Measurements from ENCODE around the gene ZDHHC4. TPM values are rescaled to one million over a fixed set of nuclear protein-coding genes. Genes with fewer than 3 reads are reported as not detected.

Gene ZDHHC4
- total RNA-seq, 1 donor from 2014 or later, result 44.0 TPM

DNA sequence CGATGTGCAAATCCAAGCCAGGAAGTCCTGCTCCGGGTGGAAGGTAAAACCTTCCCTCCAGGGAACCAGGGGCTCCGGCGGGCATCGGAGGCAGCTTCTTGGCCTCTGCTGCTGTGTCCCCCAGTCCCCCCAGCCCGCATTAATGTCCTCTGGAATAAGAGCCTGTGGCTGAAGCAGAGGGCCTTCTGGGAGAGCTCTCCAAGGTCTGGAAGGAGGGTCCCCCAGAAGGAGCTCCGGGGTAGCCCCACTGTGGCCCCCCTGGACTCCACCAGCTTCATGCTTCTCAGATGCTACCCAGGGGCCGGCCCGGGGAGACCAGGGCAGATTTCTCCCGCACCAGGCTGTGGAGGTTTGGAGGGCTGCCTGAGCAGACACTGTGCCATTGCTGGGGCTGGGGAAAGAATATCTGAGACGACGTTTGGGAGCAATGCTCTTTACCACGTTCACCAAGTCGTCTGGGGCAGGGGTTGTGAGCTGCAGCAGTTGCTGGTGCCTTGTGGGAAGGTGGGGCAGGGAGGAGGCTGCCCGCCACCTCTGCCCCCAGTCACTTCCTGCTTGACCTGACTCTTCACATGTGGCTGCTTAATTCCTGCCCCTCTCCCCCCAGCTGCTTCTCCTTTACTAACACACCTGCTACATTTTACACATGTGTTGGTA is 46.5 kb downstream of the ZDHHC4 start:
- Mint-ChIP-seq H3K4me1 (ENCODE audit: unreplicated experiment) (peaks cover 10% of the 10 kb centered on the region), H3K36me3 (ENCODE audit: low read depth, unreplicated experiment) (peaks cover 21% of the 10 kb centered on the region), H3K27ac (ENCODE audit: unreplicated experiment) (no peak overlapping the region), H3K27me3 (ENCODE audit: unreplicated experiment) (peaks cover 16% of the 10 kb centered on the region), H3K9me3 (ENCODE audit: unreplicated experiment) (no peaks in the 10 kb centered on the region), H3K4me3 (ENCODE audit: unreplicated experiment) (no peak overlapping the region)
- no peak for DNase-seq (ENCODE audit: low spot score)
- TF ChIP-seq, protein P1, sequence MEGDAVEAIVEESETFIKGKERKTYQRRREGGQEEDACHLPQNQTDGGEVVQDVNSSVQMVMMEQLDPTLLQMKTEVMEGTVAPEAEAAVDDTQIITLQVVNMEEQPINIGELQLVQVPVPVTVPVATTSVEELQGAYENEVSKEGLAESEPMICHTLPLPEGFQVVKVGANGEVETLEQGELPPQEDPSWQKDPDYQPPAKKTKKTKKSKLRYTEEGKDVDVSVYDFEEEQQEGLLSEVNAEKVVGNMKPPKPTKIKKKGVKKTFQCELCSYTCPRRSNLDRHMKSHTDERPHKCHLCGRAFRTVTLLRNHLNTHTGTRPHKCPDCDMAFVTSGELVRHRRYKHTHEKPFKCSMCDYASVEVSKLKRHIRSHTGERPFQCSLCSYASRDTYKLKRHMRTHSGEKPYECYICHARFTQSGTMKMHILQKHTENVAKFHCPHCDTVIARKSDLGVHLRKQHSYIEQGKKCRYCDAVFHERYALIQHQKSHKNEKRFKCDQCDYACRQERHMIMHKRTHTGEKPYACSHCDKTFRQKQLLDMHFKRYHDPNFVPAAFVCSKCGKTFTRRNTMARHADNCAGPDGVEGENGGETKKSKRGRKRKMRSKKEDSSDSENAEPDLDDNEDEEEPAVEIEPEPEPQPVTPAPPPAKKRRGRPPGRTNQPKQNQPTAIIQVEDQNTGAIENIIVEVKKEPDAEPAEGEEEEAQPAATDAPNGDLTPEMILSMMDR (IDR thresholded peaks at IDR 0.05; ENCODE audit: unreplicated experiment), result no peak

DNA sequence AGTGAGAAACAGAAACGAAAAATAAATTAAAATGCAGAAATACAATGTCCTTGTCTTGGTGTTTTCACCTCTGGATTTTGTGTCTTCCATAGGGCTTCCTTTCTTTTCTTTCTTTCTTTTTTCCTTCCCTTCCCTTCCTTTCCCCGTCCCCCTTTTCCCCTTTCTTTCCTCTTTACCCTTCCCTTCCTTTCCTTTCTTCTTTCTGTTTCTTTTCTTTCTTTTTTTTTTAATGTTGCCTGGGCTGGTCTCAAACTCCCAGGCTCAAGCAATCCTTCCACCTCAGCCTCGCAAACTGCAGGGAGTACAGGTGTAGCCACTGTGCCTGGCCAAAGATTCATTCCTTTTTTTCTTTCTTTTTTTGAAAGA is 47.0 kb downstream of the ZDHHC4 start:
- TF ChIP-seq, protein P1 (IDR thresholded peaks at IDR 0.05; ENCODE audit: unreplicated experiment), result no peak
- H3K4me1 Mint-ChIP-seq (ENCODE audit: unreplicated experiment), result peaks cover 10% of the 10 kb centered on the region
- no peak overlapping the region for H3K27ac Mint-ChIP-seq (ENCODE audit: unreplicated experiment)
- H3K36me3 Mint-ChIP-seq (ENCODE audit: low read depth, unreplicated experiment), result peaks cover 21% of the 10 kb centered on the region
- DNase-seq (ENCODE audit: low spot score), result no peak
- H3K9me3 Mint-ChIP-seq (ENCODE audit: unreplicated experiment), result no peaks in the 10 kb centered on the region
- peaks cover 16% of the 10 kb centered on the region for H3K27me3 Mint-ChIP-seq (ENCODE audit: unreplicated experiment)
- H3K4me3 Mint-ChIP-seq (ENCODE audit: unreplicated experiment), result no peak overlapping the region

DNA sequence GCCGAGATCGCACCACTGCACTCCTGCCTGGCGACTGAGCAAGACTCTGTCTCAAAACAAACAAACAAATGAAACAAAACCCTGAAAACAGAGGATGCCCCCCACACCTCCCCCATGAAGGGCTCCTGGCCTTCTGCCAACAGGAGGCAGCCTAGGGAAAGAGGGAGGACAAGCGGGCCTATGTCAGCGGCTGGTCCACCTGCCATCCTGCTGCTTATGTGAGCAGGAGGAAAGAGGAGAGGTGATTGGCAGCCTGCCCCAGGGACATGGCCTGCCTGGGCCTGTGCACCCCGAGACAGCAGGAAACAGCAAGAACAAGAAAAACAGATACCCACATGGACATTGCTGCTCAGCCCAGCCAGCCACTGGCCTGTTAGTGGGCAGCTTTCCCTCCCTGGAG is 50.8 kb downstream of the ZDHHC4 start:
- TF ChIP-seq, protein P1 (IDR thresholded peaks at IDR 0.05; ENCODE audit: unreplicated experiment), result no peak
- DNase-seq (ENCODE audit: low spot score), result no peak
- H3K27ac Mint-ChIP-seq (ENCODE audit: unreplicated experiment), result no peak overlapping the region
- no peaks in the 10 kb centered on the region for H3K9me3 Mint-ChIP-seq (ENCODE audit: unreplicated experiment)
- no peak overlapping the region for H3K4me3 Mint-ChIP-seq (ENCODE audit: unreplicated experiment)
- peaks cover 5% of the 10 kb centered on the region for H3K27me3 Mint-ChIP-seq (ENCODE audit: unreplicated experiment)
- H3K36me3 Mint-ChIP-seq (ENCODE audit: low read depth, unreplicated experiment), result peaks cover 3% of the 10 kb centered on the region
- no peaks in the 10 kb centered on the region for H3K4me1 Mint-ChIP-seq (ENCODE audit: unreplicated experiment)

DNA sequence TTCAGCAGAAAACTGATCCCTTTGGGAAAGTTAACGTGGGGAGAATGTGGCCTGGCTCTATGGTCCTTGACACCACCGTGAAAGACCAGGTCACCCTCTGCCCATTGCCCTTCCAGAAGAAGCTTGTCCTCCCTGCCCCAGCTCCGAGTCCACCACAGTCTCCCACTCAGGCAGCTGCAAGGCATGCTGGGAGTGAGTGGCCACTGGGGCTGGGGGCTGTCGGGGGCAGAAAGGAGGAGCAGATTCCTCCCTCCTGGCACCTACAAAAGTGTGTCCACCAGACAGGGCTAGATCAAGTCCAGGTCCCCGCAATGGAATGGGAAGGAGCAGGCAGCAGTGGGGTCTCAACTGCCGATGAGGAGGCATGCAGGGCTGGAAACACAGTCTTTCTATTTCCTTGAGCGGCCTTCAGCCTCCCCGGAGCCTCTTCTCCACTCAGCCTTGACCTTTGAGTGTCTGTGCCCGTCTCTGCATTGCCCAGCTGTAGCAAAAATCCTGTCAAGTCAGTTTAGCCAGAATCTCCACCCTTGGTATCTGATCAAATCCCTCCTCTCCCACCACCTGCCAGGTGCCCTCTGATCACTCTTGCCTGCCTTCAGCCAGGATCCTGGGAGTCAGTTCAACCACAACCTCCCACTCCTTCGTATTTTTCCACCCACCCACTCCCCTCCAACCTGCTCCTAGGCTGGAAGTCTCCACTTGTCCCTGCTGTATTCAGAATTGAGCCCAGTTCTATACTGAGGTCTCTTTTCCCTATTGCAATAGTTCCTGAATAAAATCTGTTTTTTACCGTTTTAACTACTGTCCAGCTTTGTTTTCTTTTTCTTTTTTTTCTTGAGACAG is 53.0 kb downstream of the ZDHHC4 start:
- Mint-ChIP-seq H3K27me3 (ENCODE audit: unreplicated experiment) (peaks cover 2% of the 10 kb centered on the region), H3K9me3 (ENCODE audit: unreplicated experiment) (no peaks in the 10 kb centered on the region), H3K4me1 (ENCODE audit: unreplicated experiment) (peaks cover 10% of the 10 kb centered on the region), H3K4me3 (ENCODE audit: unreplicated experiment) (no peak overlapping the region), H3K27ac (ENCODE audit: unreplicated experiment) (no peak overlapping the region), H3K36me3 (ENCODE audit: low read depth, unreplicated experiment) (peaks cover 5% of the 10 kb centered on the region)
- no peak for DNase-seq (ENCODE audit: low spot score)
- TF ChIP-seq, protein P1 (IDR thresholded peaks at IDR 0.05; ENCODE audit: unreplicated experiment), result no peak

GRCh38 chr7:6631605-6632004 is 54.4 kb downstream of the ZDHHC4 start:
- Mint-ChIP-seq H3K27ac (ENCODE audit: unreplicated experiment) (no peak overlapping the region), H3K9me3 (ENCODE audit: unreplicated experiment) (no peaks in the 10 kb centered on the region), H3K36me3 (ENCODE audit: low read depth, unreplicated experiment) (peaks cover 5% of the 10 kb centered on the region), H3K27me3 (ENCODE audit: unreplicated experiment) (peaks cover 2% of the 10 kb centered on the region), H3K4me3 (ENCODE audit: unreplicated experiment) (no peak overlapping the region), H3K4me1 (ENCODE audit: unreplicated experiment) (peaks cover 10% of the 10 kb centered on the region)
- DNase-seq (ENCODE audit: low spot score), result no peak
- TF ChIP-seq, protein P1 (IDR thresholded peaks at IDR 0.05; ENCODE audit: unreplicated experiment), result no peak
